GM18526 (cell line): ENCODE measurements around the gene SCTR.

Source experiments
- POLR2A ChIP-seq: IDR thresholded peaks from 3 replicates; pipeline ENCODE4 v1.6.1; 2011; ENCODE audit not compliant: insufficient read length; ENCODE audit errors: extremely low read depth

Gene SCTR

DNA sequence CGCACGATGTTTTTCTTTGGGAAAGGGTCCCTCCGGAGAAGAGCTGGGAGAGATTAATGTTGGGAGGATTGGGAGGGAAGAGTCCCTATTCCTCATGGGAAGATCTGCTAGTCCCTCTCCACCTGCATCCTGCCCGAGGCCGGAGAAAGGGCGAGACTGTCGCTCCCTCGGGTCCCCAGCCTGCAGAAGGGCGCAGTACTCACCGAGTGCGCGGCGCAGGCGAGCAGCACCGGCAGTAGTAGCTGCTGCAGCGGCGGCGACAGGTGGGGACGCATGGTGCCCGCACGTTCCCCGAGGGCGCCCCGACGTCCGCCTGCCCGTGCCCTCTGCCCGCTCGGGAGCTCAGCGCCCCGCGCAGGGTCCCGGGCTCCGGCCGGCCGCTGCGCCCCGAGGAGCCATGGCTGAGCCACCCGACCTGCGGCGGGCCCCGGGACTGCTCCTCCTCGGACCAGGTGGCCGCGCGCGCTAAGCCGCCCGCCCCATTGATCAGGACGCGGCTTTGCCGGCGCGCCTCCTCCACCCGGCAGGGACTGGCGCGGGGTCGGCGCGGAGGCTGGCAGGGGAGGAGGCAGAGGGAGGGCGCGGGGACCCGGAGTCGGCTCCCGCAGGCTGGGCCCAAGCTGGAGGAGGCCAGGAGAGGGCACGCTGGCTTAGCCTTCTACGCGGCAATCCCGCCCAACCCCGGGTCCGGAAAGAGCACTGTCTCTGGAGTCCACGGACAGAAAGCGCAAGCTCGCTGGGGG lies at the start of gene SCTR:
SCTR (minus strand) TSS at position 532 of the 743 bp plus-strand sequence; CDS start at position 275, 257 bp downstream.
- no peak for TF ChIP-seq POLR2A

DNA sequence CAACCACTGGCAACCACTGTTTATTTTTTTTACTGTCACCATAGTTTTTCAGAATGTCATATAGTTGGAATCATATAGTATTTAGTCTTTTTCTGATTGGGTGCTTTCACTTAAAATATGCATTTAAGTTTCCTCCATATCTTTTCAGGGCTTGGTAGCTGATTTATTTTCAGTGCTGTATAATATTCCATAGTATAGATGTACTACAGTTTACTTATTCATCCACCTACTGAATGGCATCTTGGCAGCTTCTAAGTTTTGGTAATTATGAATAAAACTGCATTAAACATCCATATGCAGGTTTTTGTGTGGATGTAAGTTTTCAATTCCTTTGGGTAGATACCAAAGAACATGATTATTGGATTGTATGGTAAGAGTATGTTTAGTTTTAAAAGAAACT lies 43.0 kb upstream of the SCTR start:
- no peak for TF ChIP-seq POLR2A

DNA sequence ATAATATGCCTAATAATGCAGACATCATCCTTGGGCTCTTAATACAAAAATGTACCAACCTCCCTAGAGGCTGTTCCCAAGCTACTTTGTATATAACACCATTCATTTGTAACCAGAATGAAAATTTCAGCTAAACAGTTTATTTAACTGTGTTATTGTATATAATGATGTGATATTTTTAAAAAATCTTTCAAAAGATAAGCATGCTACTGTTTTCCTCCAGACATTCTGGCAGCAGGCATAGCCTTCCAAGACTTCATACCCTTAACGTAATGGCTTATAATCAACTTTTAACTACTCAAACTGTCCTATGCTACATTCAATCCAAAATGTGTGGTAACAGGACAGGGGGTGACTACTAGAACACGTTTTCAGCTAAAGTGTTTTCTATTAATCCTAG lies 41.2 kb upstream of the SCTR start:
- no peak for TF ChIP-seq POLR2A

DNA sequence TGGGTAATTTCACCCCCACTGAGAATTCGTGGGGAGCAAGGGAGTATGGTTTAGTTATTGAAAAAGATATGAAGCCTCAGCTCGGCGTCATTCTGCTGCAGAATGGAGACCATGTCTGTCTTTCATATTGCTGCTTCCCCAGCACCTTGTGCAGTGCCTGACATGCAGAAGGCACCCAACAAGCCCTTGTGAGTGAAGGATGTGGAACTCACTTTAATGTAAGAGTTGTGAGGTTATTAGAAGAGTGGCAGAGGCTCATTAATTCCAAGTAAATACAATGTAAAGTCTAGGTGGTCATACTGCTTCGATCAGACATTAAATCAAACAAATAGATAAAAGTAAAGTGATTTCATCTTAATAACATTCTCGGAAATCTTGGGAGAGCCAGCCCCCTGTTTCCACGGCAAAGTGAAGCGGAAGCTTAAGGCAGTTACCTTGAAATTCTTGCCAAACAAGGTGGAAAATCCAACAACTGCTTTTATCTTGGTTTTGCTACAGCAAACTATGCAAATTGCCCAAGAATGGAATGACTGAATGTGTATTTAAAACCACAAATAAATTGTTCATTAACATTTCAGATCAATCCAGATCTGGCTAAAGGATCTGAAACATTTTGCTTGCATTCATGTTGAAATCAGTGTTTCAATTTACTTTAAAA lies 29.5 kb upstream of the SCTR start:
- no peak for TF ChIP-seq POLR2A

DNA sequence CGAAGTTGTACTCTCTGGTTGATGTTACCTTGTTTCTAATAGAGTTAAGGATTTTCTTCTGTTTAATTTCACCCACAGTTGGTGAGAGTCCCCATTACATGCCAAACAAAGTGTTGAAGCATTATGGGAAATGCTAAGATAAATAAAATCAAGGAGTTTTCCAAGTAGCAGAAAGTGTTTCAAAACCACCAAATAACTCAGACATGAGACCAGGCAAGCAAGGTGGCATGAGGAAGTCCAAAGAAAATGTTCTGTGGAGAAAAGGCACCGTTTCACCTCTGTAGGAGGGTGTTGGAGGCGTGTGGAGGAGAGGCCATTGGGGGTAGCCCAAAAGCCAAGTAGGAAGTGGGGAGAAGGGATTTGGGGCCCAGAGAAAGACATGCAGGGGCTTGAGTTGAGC lies 28.6 kb upstream of the SCTR start:
- no peak for TF ChIP-seq POLR2A

DNA sequence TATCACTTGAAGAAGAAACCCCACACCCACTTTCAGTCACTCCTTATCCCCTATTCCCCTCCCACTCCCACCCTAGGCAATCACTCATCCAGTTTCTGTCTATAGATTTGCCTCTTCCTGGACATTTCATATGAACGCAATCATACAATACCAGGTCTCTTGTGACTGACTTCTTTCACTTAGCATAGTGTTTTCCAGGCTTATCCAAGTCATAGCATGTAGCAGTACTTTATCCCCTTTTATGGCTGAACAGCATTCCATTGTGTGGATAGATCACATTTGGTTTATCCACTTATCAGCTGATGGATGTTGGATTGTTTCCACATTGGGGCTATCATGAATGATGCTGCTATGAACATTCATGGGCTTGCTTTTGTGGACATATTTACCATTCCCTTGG lies 26.6 kb upstream of the SCTR start:
- TF ChIP-seq POLR2A = no peak

DNA sequence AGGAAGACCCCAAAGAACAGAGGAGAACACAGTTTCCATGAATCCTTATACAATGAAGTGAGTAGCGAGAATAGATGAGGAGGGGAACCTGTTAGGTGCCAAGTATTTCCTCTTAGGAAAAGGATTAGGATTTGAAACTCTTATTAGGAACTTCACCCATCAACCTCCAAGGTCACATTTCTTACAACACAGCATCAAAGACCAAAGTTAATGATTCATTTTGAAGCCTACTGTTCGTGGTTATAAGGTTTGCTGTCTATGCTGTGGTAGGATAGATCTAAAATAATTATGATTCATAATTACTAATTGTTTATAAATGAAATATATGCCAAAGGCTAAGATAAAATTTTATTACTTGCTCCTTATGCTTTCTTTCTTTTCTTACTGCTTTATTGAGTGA lies 26.1 kb upstream of the SCTR start:
- no peak for TF ChIP-seq POLR2A

DNA sequence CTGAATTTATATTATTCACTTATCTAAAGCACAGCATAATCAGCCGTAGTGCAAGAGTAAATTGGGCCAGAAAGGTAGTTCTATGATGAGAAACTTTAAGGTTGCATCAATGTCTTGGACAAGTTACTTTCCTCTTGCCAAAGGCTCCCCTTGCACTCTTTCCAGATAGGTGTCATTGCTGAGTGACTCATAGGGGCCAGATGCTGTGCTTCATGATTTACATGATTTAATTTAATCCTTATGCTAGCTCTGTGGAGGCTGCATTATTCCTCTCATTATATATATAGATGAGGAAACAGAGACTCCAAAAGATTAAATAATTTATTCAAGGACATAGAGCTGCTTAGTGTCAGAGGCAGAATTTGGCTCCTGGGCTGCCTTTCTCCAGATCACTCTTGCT lies 25.0 kb upstream of the SCTR start:
- TF ChIP-seq POLR2A = no peak

DNA sequence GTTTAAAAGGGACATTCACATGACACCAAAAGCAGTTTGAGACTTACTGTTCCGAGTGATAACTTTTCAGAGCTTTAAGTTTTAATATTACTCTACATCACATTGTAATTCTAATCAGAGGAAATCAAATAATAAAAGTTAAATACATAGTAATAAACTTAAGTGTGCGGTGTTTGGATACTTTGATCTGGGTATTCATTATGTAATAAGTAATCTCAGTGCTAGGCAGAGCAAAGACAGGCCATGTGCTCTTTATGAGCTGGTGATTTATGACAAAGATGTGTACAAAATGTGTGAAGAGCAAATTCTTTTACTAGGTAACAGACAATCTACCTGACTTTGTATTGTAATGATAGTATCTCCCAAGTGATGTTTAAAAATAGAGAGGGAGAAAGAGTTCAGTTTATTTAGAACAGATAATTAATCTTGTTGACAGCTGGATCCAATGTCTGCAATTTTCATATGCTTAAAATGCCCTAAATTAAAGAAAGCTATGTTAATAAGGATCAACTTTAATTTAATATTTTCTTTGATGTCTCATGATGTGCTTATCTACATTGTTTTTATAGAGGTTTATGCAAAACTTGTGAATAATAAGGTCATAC lies 24.3 kb upstream of the SCTR start:
- no peak for TF ChIP-seq POLR2A

DNA sequence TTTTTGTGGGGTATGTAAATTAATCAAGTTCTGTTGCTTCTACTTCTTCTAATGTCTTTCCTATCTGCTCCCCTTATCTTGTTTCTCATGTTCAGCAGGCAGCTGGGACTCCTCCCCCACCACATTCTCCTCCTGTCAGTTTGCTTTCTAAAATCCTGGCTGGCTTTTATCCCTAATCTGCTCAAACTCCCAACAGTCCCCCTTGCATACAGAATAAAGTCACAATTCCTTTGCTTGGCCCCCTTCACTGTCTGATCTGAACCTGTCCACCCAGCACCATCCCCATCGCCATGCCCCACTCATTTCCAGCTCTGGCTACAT lies 22.1 kb upstream of the SCTR start:
- no peak for TF ChIP-seq POLR2A

DNA sequence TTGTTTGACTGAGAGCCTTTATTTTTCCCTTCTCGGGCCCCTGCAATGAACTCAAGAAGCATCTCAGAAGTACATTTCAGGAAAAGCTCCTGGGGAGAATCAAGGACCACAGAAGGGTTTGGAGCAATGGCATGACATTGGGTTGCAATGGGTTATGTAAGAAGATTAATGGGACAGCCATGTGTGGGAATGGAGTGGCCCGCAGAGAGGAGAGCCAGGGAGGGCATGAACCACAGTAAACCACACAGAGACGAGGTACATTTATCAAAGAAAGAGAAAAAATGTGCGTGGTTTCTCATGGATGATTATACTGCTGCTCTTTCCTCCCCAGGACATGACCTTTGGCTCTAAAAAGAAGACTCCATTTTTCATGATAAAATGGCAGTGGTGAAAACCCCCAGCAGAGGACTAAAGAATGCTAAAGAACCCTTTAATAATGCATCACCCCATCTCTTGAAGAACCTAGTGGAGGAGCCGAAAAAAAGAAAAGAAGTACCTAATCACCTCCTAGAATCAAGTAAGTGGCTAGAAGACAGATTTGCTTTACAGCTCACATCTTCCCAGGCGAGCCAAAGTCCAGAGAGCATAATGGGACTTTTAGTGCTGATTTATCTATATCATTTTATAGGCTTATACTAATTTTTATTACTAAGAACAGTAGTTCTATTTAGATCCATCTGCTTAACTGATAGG lies 21.6 kb upstream of the SCTR start:
- TF ChIP-seq POLR2A = no peak

DNA sequence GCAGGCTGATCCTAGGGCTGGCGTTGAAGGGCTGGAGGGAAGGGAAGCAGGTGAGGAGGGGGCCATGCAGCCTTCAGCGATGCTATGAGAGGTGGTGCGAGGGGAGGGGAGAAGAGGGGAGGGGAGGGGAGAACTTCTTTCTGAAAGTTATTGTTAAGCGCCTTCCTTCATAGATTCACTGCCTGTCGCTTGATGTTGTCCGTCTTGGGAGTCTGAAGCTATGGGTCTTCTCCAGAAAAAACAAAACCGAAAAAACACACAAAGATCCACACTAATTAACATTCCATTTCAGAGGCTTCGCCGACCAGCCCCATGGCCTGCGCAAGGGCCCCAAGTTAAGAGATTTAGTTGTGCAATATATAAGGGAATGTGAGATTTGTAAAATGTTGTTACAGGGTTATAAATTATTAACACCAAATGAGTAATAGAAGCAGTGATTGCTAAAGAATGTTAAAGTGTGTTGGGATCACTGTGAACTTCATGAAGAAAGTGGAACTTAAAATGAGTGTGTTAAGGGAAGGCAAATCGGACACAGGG lies 20.7 kb upstream of the SCTR start:
- TF ChIP-seq POLR2A = no peak

DNA sequence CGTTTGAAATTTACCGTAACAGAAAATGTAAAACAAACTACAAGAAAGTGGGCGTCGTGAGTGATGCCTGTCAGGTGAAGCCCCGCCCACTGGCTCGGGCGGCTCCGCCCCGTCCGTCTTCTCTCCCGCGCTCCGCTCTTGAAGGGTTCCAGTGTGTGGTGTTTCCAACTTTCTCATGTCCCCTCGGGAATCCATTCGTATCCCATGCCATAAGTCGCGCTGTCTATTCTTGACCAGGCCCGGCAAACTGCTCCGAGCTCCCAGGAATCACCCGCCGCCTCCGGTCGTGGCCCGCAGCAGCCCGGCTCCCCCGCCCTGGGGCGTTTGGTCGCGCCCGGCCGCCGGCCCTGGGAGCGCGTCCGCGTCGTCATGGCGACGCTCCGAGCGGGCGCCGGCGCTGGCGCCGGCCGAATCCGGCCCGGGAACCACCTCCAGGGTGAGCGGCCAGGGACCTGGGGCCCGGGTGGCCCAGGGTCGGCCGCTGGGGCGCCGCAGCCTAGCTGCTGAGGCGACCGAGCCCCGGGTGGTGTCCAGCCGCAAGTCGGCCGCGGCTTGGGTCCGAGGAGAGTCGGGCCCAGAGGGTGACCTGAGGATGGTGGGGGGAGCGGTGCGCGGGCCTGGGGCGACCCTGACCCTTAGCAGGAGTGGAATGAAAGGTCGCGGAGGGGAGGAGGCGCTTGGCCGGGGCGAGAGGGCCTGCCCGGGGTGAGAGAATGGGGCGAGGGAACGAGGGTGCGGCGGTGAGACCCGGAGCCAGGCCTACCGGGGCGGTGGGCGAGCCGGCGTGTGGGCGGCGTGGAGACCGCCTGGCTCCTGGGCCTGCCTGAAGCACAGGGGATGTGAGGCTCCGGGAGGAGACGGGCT lies 20.0 kb upstream of the SCTR start, which contains the start of gene CFAP221:
CFAP221 (plus strand) TSS at position 375 of the 864 bp plus-strand sequence. CDS start 1,683 bp downstream, outside the sequence.
- no peak for TF ChIP-seq POLR2A

DNA sequence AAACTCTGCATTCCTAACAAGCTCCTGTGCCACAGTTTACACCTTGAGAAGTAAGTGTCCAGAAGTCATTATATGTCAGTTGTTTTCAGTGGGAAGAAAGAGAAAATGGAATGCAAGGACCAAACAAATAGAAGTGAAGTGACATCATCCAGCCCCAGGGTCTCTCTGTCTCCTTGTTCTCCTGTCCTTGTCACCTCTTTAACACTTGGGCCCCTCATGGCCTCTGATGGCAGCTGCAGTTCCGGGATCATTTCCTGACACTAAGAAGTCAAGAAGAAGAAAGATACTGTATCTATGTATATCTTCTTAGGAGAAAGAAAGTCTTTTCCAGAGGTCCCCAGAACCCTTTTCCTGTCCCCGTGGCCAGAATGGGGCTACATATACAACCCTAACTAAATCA lies 17.2 kb upstream of the SCTR start:
- no peak for TF ChIP-seq POLR2A

DNA sequence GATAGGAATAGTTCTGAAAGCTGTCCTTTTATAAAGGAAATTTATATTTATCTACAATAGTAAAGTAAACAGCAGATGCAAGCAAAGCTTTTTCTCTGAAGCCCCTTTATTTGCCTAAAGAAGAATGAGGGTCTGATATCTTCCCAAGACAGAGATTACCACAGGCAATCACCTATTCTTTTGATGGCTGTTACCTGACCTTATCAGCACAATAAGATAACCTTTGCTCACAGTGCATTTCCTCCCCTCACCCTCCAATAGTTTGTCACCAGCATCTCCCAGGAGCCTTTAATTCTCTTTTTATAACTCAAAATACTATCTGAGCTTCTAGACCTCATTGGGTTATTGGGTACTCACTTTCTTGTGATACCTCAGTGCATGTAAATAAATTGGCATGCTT lies 13.5 kb upstream of the SCTR start:
- no peak for TF ChIP-seq POLR2A
